HCT116 (cell line): ENCODE data around the gene AGGF1.

Experiments used
- CTCF ChIP-seq, 3 experiments: fragments of 200-600 bp in 1 of 3; sonication (generic) in 1 of 3; IDR thresholded peaks in 2 of 3; conservative IDR thresholded peaks in 1 of 3; 2 replicates each; pipeline ENCODE4 v1.5.1; 2012 to 2017; ENCODE audit warnings: low read depth in 2 of 3, low read length in 2 of 3, antibody characterized with exemption in 1 of 3, borderline replicate concordance in 1 of 3, control low read depth in 1 of 3, mild to moderate bottlenecking in 1 of 3, mixed read lengths in 1 of 3, mixed run types in 1 of 3, moderate library complexity in 1 of 3; ENCODE audit not compliant: insufficient read depth in 1 of 3
- EZH2phosphoT487 ChIP-seq: fragments of 200-600 bp; IDR thresholded peaks from 2 replicates; pipeline ENCODE4 v1.6.1; 2018; ENCODE audit warnings: antibody characterized with exemption, borderline replicate concordance

DNA sequence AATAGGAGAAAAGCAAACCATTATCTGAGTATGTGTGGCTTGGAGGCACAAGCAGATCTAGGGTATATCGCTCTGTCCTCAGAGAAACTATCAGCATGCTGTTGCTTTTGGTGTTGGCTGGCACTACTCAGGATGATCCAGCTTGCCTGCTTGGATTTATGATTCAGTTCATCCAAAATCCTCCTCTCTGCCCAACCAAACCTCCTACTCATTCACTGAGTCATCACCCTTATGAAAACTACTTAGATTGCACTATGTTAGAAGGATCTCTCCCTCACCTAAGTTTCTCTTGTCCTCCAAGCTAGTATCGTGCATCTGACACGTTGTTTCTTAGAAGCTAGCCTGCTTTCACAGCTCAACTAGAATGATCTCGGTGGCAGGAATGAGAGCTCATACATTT, 71.1 kb downstream of the AGGF1 start:
- TF ChIP-seq CTCF (IDR thresholded peaks at IDR 0.05 in 2 of 3, conservative IDR thresholded peaks at IDR 0.05 in 1 of 3; ENCODE audit: borderline replicate concordance in 1 of 3, insufficient read depth in 1 of 3, low read depth in 2 of 3, low read length in 2 of 3) (no peak), EZH2phosphoT487 (no peak)
